Glutamatergic neuron (in vitro differentiated cells): ENCODE data around the gene GPX7. TPM values are rescaled to one million over a fixed set of nuclear protein-coding genes. Genes with fewer than 3 reads are reported as not detected.

Experiments
- DNase-seq: peaks from one replicate; pipeline ENCODE4 v3.0.0; 2022
- H3K27ac Mint-ChIP-seq: one replicate; pipeline ENCODE4 v1.8.0; 2020; ENCODE audit warnings: mild to moderate bottlenecking, mixed read lengths, inconsistent platforms; ENCODE audit not compliant: unreplicated experiment
- H3K27me3 Mint-ChIP-seq: one replicate; pipeline ENCODE4 v1.8.0; 2020; ENCODE audit warnings: mild to moderate bottlenecking, moderate library complexity, mixed read lengths, inconsistent platforms; ENCODE audit not compliant: unreplicated experiment
- H3K36me3 Mint-ChIP-seq: one replicate; pipeline ENCODE4 v1.8.0; 2020; ENCODE audit warnings: mild to moderate bottlenecking, mixed read lengths, inconsistent platforms; ENCODE audit not compliant: unreplicated experiment
- H3K4me1 Mint-ChIP-seq: one replicate; pipeline ENCODE4 v1.8.0; 2020; ENCODE audit warnings: mild to moderate bottlenecking, low read depth, mixed read lengths, inconsistent platforms; ENCODE audit not compliant: unreplicated experiment
- H3K4me3 Mint-ChIP-seq: one replicate; pipeline ENCODE4 v1.8.0; 2020; ENCODE audit warnings: mild to moderate bottlenecking, mixed read lengths, inconsistent platforms; ENCODE audit not compliant: unreplicated experiment
- H3K9me3 Mint-ChIP-seq: one replicate; pipeline ENCODE4 v1.8.0; 2020; ENCODE audit warnings: mild to moderate bottlenecking, moderate library complexity, mixed read lengths, inconsistent platforms; ENCODE audit not compliant: unreplicated experiment
- total RNA-seq: library from RNA; stranded (reverse); fragmentation: NEBNext Ultra II Directional; extraction: Animal tissue kit (Norgen Biotek cat#: 25700); gene quantifications from one replicate; pipeline ENCODE4 v1.2.1, GENCODE V29; 2021; ENCODE audit not compliant: unreplicated experiment
- TF ChIP-seq, protein P1 (sequence below): fragments of 200-600 bp; sonication (generic); IDR thresholded peaks from one replicate; pipeline ENCODE4 v1.5.0; 2021; ENCODE audit not compliant: partially characterized antibody, unreplicated experiment

Gene GPX7
- total RNA-seq, 1 donor from 2014 or later: 3.5 TPM

GRCh38 chr1:52585474-52585873, 16.7 kb upstream of the GPX7 start:
- peaks cover 4% of the 10 kb centered on the region for H3K4me1 Mint-ChIP-seq
- DNase-seq: no peak
- no peaks in the 10 kb centered on the region for H3K36me3 Mint-ChIP-seq
- no peak overlapping the region for H3K4me3 Mint-ChIP-seq
- H3K9me3 Mint-ChIP-seq: no peaks in the 10 kb centered on the region
- H3K27ac Mint-ChIP-seq: no peak overlapping the region
- peaks cover 1% of the 10 kb centered on the region for H3K27me3 Mint-ChIP-seq
- TF ChIP-seq, protein P1, sequence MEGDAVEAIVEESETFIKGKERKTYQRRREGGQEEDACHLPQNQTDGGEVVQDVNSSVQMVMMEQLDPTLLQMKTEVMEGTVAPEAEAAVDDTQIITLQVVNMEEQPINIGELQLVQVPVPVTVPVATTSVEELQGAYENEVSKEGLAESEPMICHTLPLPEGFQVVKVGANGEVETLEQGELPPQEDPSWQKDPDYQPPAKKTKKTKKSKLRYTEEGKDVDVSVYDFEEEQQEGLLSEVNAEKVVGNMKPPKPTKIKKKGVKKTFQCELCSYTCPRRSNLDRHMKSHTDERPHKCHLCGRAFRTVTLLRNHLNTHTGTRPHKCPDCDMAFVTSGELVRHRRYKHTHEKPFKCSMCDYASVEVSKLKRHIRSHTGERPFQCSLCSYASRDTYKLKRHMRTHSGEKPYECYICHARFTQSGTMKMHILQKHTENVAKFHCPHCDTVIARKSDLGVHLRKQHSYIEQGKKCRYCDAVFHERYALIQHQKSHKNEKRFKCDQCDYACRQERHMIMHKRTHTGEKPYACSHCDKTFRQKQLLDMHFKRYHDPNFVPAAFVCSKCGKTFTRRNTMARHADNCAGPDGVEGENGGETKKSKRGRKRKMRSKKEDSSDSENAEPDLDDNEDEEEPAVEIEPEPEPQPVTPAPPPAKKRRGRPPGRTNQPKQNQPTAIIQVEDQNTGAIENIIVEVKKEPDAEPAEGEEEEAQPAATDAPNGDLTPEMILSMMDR: no peak

DNA sequence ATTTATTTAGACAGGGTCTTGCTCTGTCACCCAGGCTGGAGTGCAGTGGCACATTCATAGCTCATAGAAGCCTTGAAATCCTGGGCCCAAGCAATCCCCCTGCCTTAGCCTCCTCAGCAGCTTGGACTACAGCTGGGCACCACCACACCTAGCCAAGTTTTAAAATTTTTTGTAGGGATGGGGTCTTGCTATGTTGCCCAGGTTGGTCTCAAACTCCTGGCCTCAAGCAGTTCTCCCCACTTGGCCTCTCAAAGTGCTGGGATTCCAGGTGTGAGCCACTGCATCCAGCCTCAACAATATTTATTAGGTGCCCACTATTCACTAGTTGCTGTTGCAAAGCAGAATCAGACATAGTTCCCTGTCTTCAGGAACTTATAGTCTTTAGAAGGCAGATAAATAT, 14.1 kb upstream of the GPX7 start:
- Mint-ChIP-seq H3K27me3 (peaks cover 1% of the 10 kb centered on the region), H3K36me3 (no peaks in the 10 kb centered on the region), H3K27ac (no peak overlapping the region), H3K4me3 (no peak overlapping the region), H3K9me3 (no peaks in the 10 kb centered on the region), H3K4me1 (peaks cover 4% of the 10 kb centered on the region)
- DNase-seq: no peak
- TF ChIP-seq, protein P1: no peak

DNA sequence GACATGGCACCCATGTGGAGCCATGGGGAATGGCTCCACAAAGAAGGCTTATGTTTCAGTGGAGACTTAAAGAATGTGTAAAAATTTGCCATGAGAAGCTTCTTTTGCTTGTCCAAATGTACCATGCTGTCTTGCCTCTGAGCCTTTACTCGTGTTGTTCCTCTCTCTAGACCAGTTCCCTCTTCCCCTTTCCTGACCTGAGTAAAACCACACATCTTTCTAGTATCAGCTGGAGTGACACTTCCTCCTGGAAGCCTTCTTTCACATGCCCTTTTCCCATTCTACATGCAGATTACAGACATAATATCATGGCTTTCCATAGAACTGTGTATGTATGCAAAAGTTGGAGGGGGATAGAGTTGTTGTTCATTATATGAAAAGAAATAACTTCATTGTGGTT, 13.6 kb upstream of the GPX7 start:
- Mint-ChIP-seq H3K27ac (no peak overlapping the region), H3K4me1 (peaks cover 4% of the 10 kb centered on the region), H3K27me3 (no peaks in the 10 kb centered on the region), H3K9me3 (no peaks in the 10 kb centered on the region), H3K4me3 (no peak overlapping the region), H3K36me3 (no peaks in the 10 kb centered on the region)
- TF ChIP-seq, protein P1: no peak
- no peak for DNase-seq

DNA sequence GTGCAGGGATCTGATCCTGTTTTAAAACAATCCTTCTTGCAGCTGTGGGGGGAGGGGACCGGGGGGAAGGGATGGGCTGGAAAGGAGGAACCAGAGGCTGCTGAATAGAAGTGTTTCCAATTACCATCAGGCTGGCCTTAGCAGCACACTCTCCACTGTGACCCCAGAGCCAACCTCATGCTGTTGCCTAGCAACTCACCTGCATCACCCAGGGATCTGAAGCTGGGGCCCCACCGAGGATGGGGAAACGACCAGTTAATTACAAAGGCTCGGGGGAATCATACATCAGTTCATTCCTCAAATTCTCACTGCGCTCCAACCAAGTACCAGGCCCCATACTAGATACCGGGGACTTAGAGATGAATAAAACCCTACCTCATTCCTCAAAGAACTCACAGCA, 11.9 kb upstream of the GPX7 start:
- peak overlapping the region; percentile 0 for H3K4me3 Mint-ChIP-seq
- no peak overlapping the region for H3K27ac Mint-ChIP-seq
- peaks cover 4% of the 10 kb centered on the region for H3K4me1 Mint-ChIP-seq
- TF ChIP-seq, protein P1: no peak
- no peaks in the 10 kb centered on the region for H3K9me3 Mint-ChIP-seq
- H3K27me3 Mint-ChIP-seq: no peaks in the 10 kb centered on the region
- DNase-seq: peak; percentile 20
- H3K36me3 Mint-ChIP-seq: no peaks in the 10 kb centered on the region

GRCh38 chr1:52592637-52593323, 9.4 kb upstream of the GPX7 start:
- Mint-ChIP-seq H3K9me3 (no peaks in the 10 kb centered on the region), H3K27me3 (no peaks in the 10 kb centered on the region), H3K27ac (no peak overlapping the region), H3K36me3 (no peaks in the 10 kb centered on the region), H3K4me3 (no peak overlapping the region), H3K4me1 (peaks cover 4% of the 10 kb centered on the region)
- TF ChIP-seq, protein P1: no peak
- DNase-seq: no peak
